NCI-H460 (cell line): ENCODE data around the gene CD81. TPM values are rescaled to one million over a fixed set of nuclear protein-coding genes. Genes with fewer than 3 reads are reported as not detected.

ENCODE experiments used
- DNase-seq: peaks from one replicate; pipeline ENCODE4 v3.0.0-alpha.2; 2016; ENCODE audit warnings: low read depth; ENCODE audit errors: extremely low read depth
- total RNA-seq: library from RNA; depleted of rRNA; stranded (reverse); fragments of >200 nt; shearing (Covaris generic); gene quantifications from 2 replicates; pipeline ENCODE4 v1.2.3, GENCODE V29; 2014

The CD81 gene
- total RNA-seq, 1 experiment from 2014 or later, result 75.2 TPM

DNA sequence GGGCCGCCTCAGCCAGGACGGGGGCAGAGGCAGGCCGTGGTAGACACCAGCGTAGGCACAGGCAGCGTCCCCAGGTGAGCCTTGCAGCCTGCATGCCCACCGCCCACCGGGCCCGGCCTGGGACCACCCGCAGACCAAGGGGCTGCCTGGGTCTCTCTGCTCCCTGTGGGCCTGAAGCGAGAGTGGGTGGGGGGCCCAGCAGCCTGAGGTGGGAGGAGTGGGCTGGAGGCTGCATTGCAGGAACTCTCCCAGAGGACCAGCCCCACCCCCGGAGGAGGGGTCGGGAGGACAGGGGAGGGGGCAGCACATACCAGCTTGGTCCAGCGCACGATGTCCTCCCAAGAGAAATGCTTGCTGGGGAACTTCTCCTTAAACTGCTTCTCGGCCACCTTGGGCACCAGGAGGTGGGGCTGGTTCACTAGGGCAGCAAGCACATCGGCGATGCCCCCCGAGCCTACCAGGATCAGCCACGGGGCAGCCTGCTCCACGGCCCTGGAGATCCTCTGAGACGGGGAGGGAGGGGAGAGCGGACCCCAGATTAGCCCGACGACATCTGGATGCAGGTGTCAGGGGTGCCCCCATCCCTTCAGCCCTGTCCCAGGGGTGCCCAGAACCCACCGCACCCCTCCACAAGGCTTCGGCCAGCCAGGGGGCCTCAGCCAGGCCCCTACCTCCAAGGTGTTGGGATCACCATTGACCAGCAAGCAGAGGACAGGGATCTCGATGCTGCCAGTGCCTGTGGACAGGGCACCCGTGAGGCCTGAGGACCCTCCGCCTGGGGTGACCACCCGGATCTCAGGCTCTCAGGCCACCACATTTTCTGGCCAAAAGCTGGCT is 41.0 kb downstream of the CD81 start:
- no peak for DNase-seq

DNA sequence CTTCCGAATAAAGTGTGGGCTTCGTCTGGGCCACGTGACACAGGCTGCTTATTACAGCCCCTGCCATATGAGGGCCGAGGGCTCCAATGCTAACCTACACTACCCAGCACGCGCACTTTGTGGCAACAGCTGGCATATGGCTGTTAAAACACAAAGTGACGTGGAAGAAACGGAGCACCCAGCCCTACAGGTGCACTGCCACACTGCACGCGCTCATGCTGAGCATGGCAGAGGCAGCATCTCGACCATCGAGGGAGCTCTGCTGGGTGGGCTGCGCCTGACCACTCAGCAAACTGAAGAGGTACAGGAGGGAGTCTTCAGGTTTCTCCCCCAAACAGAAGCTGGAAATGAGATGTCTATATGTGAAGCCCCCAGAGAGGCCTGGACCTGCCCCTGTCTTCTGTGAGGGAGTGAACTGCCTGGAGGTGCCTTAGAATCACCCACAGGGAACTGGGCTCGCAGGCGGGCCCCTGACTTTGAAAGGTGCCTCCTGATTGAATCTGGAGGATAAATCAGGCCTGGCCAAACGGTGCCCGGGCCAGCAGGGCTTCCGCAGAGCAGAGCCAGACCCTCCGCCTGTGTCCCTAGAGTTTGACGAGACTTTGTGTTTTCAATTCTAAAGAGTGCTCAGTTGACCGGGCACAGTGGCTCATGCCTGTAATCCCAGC is 41.7 kb downstream of the CD81 start:
- DNase-seq, result no peak

DNA sequence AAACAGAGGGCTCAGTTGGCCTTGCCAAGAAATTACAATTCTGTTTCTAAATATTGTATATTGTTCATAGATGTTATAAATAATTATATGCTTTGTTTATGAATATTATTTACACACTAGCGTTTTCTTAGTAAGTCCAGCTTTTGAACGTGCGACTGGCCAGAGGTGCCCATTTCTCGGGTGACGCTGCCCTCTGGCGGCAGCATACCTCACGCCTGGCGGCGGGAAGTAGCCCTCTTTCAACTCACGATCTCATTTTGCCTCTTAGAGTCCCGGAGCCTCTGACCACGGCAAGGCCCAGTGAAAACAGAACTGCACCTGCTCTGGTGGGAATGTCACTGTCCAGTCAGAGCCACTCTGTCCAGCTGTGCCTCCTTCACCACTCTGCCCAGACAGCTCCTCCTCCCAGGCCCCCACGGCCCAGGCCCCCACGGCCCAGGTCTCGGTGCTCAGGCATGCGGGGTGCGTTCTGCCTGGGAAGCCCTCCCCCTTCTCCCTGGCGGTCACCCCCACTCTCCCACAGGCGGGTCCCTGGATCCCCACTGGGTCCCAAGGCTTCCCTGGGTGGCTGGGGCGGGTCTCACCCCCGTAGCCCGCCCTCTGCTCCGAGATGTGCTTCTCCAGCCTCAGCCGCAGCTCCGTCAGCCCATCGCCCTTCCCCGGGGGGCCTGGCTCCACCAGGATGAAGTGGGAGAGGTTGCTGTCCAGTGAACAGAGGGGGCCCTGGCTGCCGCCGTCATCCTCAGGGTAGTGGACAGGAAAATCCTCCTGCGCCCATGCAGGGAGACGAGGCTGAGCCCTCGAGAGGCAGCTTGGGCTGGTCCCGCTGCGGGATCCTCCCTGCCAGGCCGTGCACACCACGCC is 42.8 kb downstream of the CD81 start:
- DNase-seq, result peak; percentile 58

DNA sequence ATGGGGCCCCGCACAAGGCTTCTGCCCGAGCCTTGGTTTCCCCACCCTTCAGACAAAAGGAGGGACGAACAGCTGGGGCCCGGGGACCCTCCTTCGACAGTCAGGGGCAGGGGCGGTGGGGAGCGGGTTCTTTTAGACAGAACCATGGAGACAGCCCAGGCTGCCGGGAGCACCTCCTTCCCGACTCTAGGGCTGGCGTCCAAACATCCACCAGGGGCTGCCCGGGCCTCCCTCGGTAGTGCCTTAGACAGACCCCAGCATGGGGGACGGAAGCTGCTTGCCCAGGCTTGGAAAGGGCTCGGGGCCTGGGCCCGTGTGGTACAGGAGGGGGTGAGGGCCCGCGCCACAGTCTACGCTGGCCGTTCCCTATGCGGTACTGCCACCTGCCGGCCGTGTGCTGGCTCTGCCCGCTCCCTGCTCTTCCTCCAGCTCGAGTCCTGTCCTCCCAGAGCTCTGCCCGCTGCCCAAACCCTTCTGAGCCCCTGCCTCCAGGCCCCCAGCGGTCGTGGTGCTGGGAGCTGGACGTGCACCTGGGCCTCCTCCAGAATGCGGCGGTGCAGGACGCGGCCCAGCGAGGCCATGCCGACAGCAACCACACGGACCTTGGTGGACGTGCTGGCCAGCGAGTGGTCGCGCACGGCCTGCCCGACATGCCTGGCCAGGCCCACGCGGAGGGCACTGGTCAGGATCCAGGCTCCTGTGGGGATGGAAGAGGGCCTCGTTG is 43.6 kb downstream of the CD81 start:
- DNase-seq, result peak; percentile 61

DNA sequence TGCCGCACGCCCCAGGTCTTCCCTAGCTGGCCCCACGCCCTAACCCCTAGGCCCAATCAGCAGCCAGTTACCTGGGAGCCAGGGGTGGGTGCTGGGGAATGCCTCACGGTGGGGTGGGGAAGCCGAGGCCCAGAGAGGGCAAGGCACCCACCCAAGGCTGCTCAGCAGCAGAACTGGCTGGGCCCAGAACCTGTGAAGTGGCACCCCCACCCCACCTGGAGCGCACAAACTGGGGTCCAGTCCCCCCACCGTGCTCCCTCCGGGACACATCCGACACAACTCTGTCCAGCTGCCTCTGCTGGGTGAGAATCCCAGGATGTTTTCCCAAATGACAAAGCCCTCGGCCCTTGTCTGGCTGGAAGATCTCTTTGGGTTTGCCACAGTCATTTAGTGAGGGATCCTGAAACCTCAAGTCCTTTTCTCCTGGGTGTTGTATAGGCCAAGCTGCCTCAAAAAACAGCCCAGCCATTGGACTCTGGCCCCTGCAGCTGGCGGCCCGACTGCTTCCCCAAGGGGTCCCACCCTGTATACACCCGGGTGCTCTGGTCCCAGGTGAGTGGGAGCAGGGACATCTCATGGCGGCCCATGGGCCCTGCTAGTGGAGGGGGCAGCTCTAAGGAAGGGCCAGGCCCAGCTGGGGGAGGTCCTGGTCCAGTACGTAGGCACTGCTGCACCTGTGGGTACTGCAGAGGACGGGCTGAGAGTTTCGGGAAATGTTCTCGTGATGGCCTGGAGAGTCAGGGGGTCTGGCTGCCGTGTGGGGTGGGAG is 44.3 kb downstream of the CD81 start:
- DNase-seq, result no peak

DNA sequence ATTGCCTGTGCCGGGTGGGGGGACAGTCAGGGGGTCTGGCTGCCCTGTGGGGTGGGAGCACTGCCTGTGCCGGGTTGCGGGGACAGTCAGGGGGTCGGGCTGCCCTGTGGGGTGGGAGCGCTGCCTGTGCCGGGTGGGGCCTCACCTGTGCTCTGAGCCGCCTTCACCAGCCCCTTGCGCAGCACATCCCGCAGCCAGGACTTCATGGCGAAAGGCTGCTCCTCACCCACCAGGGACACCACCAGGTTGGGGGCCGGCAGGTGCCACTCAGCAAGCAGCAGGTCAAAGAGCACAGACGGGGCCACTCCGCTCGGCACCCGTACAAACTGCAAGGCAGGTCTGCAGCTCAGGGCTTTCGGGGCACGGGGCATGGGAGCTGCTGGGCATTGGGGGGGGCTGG is 44.9 kb downstream of the CD81 start:
- DNase-seq, result no peak

DNA sequence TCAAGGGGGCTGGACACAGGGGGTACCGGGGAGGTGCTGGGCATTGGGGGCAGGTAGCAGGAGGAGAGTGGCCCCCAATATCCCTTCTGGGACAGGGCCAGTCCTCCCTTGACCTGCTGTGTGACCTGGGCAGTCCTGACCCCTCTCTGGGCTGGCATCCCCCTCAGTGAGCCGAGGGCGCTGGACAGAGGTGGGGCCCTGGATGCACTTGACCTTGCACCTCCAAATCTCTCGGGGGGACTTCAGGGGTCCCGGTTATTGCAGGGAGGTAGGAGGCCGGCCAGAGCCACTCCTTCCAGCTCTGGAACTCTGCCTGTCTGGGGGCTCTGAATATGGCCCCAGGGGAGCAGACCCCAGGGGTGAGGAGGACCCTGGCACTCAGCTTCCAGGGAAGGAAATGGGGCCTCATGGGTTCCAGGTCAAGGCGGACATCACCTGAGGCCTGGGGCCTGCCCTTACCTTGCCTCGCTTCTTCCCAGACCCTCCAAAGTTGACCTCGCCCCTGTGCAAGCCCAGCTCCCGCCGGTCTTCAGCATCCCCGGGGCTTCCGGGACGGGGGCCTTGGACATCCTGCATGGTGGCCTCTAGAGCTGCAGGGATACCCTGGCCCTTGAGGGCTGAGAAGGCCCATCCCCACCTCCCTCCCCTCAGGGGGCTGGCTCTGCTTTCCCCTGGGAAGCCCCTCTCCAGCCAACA is 45.5 kb downstream of the CD81 start:
- DNase-seq, result no peak

DNA sequence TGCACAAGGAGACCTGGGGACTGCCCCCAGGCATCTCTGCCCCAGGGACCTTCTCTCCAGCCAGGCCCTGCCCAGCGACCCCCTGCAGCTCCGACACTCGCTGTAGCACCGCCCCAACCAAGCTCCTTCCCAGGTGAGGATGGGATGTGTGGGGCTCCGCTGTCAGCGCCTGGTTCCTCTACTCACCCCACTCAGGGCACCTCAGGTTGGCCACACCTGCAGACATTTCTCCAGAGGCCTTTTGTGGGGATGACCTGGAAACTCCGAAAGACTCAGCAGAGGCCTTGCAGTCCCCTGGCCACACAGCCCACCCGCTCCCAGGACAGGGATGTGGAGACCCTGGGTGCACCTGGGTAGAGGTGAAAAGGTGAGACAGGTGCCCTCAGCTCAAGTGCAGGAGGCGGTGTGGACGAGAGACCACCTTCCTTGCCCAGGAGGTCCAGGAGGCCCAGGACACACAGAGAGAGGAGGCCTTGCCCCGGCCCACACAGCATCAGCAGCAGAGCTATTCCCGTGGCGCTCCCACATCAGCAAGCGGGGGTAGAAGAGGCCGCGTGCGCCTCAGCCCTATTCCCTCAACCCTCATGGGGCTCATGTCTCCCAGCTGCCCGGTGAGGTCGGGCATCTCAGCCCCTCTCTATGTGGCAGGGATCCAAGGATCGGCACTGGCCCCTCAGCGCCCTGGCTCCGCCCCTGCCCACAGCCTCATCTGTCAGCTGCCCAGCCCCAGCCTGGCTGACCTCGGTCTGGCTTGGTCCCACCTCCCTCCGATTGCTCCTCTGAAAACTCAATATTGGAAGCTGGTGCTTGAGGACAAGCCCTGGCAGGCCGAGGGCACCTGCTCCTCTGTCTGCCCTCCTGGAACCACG is 46.3 kb downstream of the CD81 start:
- no peak for DNase-seq

DNA sequence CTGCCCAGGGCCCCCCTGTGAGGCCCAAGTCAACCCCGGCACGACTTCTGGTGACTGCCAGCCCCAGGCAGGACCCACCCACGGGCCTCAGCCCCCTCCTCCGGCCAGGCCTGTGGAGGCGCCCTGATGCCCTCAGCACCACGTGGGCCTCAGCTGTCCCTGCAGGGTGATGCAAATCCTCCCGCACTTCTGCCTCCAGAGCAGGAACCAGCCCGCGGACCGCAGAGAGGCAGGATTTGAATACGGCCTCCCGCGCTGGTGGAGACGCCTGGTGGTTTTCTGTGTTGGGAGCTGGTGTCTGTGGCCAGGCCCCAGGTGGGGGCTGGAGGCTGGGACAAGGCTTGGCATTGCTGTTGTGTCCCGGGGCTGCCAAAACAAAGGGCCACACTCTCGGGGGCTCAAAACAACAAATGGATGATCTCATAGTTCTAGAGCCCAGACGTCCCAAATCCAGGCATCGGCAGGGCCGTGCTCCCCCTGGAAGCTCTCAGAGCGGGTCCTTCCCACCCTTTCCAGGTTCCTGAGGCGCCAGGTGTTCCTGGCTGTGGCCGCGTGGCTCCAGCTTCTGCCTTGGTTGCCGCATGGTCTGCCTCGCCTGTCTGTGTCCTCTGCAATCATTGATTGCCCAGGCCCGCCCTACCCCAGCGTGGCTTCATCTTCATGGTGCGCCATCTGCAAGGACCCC is 47.8 kb downstream of the CD81 start:
- no peak for DNase-seq

DNA sequence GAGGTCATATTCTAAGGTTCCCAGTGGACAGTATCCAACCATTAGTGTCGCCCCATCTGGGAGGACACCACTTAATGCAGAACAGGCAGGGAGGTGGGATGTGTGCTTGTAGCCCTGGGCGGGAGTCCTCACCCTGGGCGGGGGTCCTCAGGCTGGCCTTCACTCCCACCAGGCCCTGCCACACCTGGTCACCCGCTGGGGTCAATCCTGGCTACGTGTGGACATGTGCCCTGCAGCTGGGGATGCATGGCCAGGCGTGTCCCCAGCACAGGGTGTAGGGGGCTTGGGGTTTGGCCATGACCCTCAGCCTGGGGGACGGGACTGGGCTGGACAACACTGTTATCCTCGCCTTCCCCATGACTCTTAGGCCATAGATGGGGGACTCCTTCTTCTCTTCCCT is 48.4 kb downstream of the CD81 start:
- DNase-seq, result no peak

DNA sequence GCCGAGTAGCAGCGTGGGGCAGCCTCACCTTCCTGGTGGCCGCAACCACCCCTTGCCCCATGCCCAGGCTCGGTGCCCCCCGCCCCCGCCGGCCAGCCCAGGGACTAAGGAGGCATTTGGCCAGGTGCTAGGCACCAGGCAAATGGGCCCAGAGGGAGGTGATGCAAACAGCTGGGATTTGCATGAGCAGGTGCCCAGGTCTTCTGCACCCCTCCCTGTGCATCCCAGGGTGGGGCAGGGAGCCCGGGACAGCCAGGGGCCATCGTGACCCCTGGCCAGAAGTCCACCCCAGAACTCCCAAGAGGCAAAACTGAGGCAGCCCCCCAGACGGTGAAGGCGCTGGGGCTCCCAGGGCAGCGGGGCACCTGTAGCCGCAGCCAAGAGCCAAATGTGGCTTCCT is 49.1 kb downstream of the CD81 start:
- no peak for DNase-seq

DNA sequence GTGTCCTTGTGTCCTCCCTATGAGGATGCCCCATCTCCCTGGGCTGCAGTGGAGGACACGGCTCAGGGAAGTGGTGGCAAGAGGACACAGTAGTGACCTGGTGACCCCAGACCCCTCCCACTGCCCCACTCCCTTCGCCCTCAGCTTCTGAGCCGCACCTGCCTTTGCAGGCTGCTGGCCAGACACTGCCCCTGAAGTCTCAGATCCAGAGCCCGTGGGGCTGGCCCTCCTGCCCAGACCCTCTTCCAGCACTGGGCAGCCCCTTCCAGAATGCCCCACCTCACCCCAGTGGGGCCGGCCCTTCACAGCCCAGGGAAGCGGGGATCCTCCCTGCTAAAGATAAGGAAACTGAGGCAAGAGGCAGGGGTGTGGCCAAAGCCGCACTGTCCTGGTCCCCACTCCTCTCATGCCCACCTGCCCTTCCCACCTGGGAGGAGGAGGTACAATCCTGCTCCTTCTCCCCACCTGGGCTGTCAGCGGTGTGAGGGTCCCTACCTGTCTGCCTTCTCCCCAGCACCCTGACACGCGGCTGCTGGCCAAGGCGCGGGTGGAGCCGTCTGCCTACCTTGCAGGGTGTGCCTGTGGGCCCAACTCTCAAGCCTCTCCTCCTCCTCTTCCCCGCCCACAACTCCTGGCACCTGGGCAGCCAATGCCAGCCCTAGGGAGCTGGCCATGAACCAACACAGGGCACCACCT is 49.9 kb downstream of the CD81 start:
- no peak for DNase-seq

DNA sequence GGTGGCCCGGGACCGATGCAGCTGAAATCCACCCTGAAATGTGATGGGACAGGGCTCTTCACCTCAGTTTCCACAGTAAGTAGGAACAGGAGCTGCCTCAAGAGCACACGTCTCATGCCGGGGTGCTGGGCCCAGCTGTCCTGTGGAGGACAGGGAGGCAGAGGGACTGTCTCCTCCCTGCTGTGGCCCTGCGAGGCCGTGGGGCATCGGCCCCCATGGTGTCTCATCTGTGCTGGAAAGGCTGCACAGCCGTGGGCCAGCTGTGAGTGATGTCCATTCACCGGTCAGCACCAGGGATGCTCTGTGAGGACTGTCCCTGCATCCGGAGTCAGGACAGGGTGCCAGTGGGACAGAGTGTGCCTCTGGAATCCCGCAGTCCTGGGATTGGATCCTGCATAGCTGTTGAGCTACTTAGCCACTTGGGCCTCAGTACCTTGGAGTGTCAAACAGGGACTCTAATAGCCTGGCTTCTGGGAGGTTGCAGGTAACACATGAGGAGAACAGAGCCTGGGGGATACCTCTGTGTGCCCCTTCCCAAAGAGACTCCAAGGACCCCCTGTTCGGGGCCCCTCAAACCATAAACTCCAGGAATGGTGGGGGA is 50.7 kb downstream of the CD81 start:
- DNase-seq, result no peak

DNA sequence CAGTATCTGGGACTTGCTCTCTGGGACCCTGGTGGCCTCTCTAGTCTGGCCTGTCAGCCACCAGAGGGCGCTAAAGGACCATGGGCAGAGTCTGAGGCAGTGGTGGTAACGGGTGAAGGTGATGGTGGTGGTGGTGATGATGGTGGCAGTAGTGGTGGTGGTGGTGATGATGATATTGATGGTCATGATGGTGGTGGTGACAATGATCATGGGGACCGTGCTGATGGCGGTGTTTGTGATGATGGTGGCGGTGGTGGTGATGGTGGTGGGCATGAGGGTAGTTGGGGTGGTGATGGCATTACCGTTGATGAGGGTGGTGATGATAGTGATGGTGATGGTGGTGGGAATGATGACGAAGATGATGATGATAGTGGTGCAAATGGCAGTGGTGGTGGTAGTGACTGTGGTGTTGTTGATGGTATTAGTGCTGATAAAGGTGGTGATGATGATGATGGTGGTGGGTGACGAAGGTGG is 51.2 kb downstream of the CD81 start:
- DNase-seq, result peak; percentile 38

DNA sequence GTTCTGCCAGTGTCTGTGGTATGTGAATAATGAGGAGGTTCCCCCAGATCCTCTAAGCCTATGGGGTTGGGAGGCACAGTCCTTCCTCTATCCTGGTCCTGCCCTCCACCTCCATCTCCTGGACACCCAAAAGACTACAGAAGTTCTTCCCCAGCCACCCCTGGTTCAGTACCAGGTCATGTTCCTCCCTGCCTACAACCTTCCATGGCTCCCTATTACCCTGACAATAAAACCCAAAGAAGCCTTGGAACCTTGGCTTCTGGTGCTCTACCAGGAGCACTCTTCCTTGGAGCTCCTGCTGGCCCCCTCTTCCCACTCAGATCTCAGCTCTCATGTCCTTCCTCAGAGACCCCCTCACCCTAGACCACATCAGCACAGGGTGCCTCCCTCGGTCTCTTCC is 54.3 kb downstream of the CD81 start:
- no peak for DNase-seq

DNA sequence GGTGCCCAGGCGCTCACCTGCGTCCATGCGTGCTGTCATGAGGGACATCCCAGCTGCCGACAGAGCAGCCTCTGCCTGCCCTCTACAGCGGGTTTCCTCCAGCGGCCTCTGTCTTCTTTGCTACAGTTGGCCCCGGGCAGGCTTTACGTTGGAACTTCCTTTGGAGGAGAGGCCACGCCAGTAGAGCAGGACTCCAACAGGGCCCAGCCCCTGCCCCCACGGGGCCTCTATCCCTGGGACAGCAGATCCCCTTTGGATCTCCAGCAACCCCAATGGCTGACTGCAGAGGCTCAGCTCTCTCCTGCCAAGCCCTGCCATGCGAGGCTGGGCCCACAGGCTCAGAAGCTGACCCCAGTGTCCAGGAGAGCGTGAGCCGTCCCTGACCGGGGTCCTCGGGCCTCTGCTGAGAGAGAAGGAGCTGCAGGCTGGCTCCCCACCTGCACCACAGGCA is 55.1 kb downstream of the CD81 start:
- DNase-seq, result no peak
